Measurements from ENCODE around the gene ZNF326. TPM values are rescaled to one million over a fixed set of nuclear protein-coding genes. Genes with fewer than 3 reads are reported as not detected.

The ZNF326 gene
- total and polyA plus RNA-seq, 2 of the 4 experiments (the other 2 are of a cell fraction) = 4.5 to 17.0 TPM

- no peak for TF ChIP-seq RAD21 (IDR thresholded peaks at IDR 0.05; ENCODE audit: low read length)
These were observed 19.3 kb upstream of the ZNF326 start (continued) for GRCh38 chr1:89975540-89976125.

GRCh38 chr1:89978755-89979154 is 16.2 kb upstream of the ZNF326 start:
- dilution Hi-C loops (cut with HindIII; ENCODE audit: low sequenced_read_pairs, unreplicated experiment) = no loop called here
- Histone ChIP-seq H2AK9ac (replicated peaks; ENCODE audit: low read depth, low read length, poor library complexity) (no peak overlapping the region), H2BK20ac (ENCODE audit: low read depth, low read length) (no peak overlapping the region), H3K4me2 (ENCODE audit: low read depth, low read length) (no peak overlapping the region), H2AFZ (replicated peaks; ENCODE audit: low read length, poor library complexity) (no peak overlapping the region), H3K9ac (ENCODE audit: low read depth, low read length) (no peak overlapping the region), H4K91ac (ENCODE audit: insufficient read depth, low read depth, low read length) (no peak overlapping the region), H3K79me1 (ENCODE audit: low read depth in 1 of 2, low read length in 2 of 2) (no peaks in the 10 kb centered on the region), H3K56ac (ENCODE audit: extremely low read depth, insufficient read depth, low read length) (no peak overlapping the region), H4K8ac (ENCODE audit: low read depth in 2 of 2, low read length in 2 of 2) (no peak overlapping the region; a peak in 1 of 4 replicates), H3K23ac (ENCODE audit: low read depth, low read length) (no peak overlapping the region), H3K14ac (replicated peaks; ENCODE audit: low read depth, low read length) (no peak overlapping the region), H3K4me3 (ENCODE audit: insufficient read depth, low read depth, low read length) (no peak overlapping the region), H2BK120ac (ENCODE audit: low read depth, low read length) (peak overlapping the region; percentile 2; the same call in 1 of the 2 replicates), H3K9me3 (ENCODE audit: control insufficient read depth, insufficient read depth, low read length) (no peaks in the 10 kb centered on the region), H3K27ac (ENCODE audit: insufficient read depth, low read length) (no peak overlapping the region), H2BK15ac (ENCODE audit: low read depth, low read length) (no peak overlapping the region), H4K5ac (ENCODE audit: low read depth, low read length) (no peak overlapping the region), H3K4me1 (ENCODE audit: control insufficient read depth, insufficient read depth, low read length) (peaks cover 12% of the 10 kb centered on the region), H3K18ac (ENCODE audit: low read depth, low read length) (no peak overlapping the region), H3K9me1 (ENCODE audit: insufficient read depth, low read length) (peaks cover 3% of the 10 kb centered on the region), H3K27me3 (ENCODE audit: control insufficient read depth, insufficient read depth, low read length) (no peaks in the 10 kb centered on the region), H2BK5ac (ENCODE audit: low read depth, low read length, poor library complexity, severe bottlenecking) (no peak overlapping the region), H2AK5ac (ENCODE audit: low read depth, low read length) (no peak overlapping the region), H4K20me1 (ENCODE audit: insufficient read depth, low read length) (no peaks in the 10 kb centered on the region), H3K36me3 (ENCODE audit: control insufficient read depth, insufficient read depth, low read length) (no peaks in the 10 kb centered on the region), H3K4ac (ENCODE audit: low read depth, low read length) (no peak overlapping the region)
- peak; percentile 48 for ATAC-seq (ENCODE audit: low read depth)
- ChIA-PET CTCF (interaction anchor here (2.0 kb wide), 1 partner anchor 174 kb away, joined by 10 read pairs; no protein-coding TSS in a partner anchor), POLR2A (ENCODE audit: unreplicated experiment) (no interaction called here)
- TF ChIP-seq FOS (IDR thresholded peaks at IDR 0.05; ENCODE audit: low read depth, low read length) (0 out of 2 replicates have a peak, but pooled peaks have one; percentile 7), BHLHE40 (IDR thresholded peaks at IDR 0.05; ENCODE audit: low read depth, low read length) (no peak), RAD21 (IDR thresholded peaks at IDR 0.05; ENCODE audit: low read length) (no peak)
- WGBS, 2 experiments (ENCODE audit: extremely low coverage in 2 of 2, insufficient read length in 1 of 2) = no CpG with 5 or more reads among the region's 1 CpG
- intact Hi-C loops (cut with micrococcal nuclease) = loop anchor here (1.0 kb wide), 1 partner anchor 58 kb away; no protein-coding TSS in a partner anchor
- BruUV-seq (replicated peaks) = no TSS peak
- in situ Hi-C loops (cut with MboI; ENCODE audit: low sequenced_read_pairs) = loop anchor here (25.0 kb wide), 1 partner anchor 491 kb away; no protein-coding TSS in a partner anchor
- peak; percentile 74 for DNase-seq
